PC-3 (cell line): ENCODE data around the gene FOXI1. TPM values are rescaled to one million over a fixed set of nuclear protein-coding genes. Genes with fewer than 3 reads are reported as not detected.

Experiments used
- ATAC-seq: fragments of 200-7000 bp; cut with Tn5 transposase; 2 replicates; pipeline ENCODE4 v1.9.1; 2020; ENCODE audit warnings: mild to moderate bottlenecking, moderate library complexity
- Bru-seq: library from RNA; stranded (reverse); fragments of 400-500 nt; gene quantifications from one replicate; lab custom pipeline; 2021; lab: Mats Ljungman, UMichigan
- BruChase-seq, 2 experiments: library from RNA; stranded (reverse); fragments of 400-500 nt; gene quantifications; one replicate each; lab custom pipeline; 2021; lab: Mats Ljungman, UMichigan
- BruUV-seq: library from RNA; stranded (reverse); fragments of 400-500 nt; replicated peaks from 2 replicates; lab custom pipeline; 2021; lab: Mats Ljungman, UMichigan
- CTCF ChIA-PET: fragments of 300-600 bp; sonication (Branson Sonifier 250); formaldehyde crosslinking; loops from one replicate; lab custom pipeline; 2022; ENCODE audit warnings: antibody characterized with exemption; lab: Charles Lee
- POLR2A ChIA-PET: fragments of 300-600 bp; sonication (Branson Sonifier 250); formaldehyde crosslinking; loops from one replicate; lab custom pipeline; 2022; ENCODE audit warnings: antibody characterized with exemption; ENCODE audit not compliant: unreplicated experiment; lab: Charles Lee
- DNase-seq: peaks from one replicate; pipeline ENCODE4 v3.0.0-alpha.2; 2015
- H2AFZ ChIP-seq: fragments of 300-600 bp; sonication (generic); 2 replicates; pipeline ENCODE4 v1.6.0; 2016; ENCODE audit warnings: antibody characterized with exemption, low read length
- H3F3A ChIP-seq: fragments of 300-600 bp; sonication (generic); one replicate; pipeline ENCODE4 v1.6.0; 2017; ENCODE audit warnings: antibody characterized with exemption, low read length, control low read depth, mild to moderate bottlenecking; ENCODE audit not compliant: unreplicated experiment
- H3K27ac ChIP-seq: fragments of 300-600 bp; sonication (generic); 2 replicates; pipeline ENCODE4 v1.5.1; 2016; ENCODE audit warnings: mild to moderate bottlenecking, low read length
- H3K27me3 ChIP-seq: fragments of 300-600 bp; sonication (generic); 2 replicates; pipeline ENCODE4 v1.6.1; 2016; ENCODE audit warnings: low read length, mixed read lengths
- H3K36me3 ChIP-seq: fragments of 300-600 bp; sonication (generic); 2 replicates; pipeline ENCODE4 v1.6.1; 2016; ENCODE audit warnings: low read depth, mixed run types, low read length, mixed read lengths
- H3K4me1 ChIP-seq: fragments of 300-600 bp; sonication (generic); 2 replicates; pipeline ENCODE4 v1.5.1; 2016; ENCODE audit warnings: low read length; ENCODE audit not compliant: insufficient read depth
- H3K4me2 ChIP-seq: fragments of 300-600 bp; sonication (generic); 2 replicates; pipeline ENCODE4 v1.6.0; 2016; ENCODE audit warnings: low read length
- H3K4me3 ChIP-seq: fragments of 300-600 bp; sonication (generic); 2 replicates; pipeline ENCODE4 v1.5.1; 2016; ENCODE audit warnings: mild to moderate bottlenecking, low read length, mixed read lengths
- H3K79me2 ChIP-seq: fragments of 300-600 bp; sonication (generic); 2 replicates; pipeline ENCODE4 v1.6.1; 2017; ENCODE audit warnings: low read length, mixed read lengths
- H3K9ac ChIP-seq: fragments of 300-600 bp; sonication (generic); 2 replicates; pipeline ENCODE4 v1.6.0; 2016; ENCODE audit warnings: mild to moderate bottlenecking, low read length
- H3K9me2 ChIP-seq: fragments of 300-600 bp; sonication (generic); replicated peaks from 2 replicates; pipeline ENCODE4 v1.6.1; 2016; ENCODE audit warnings: mixed run types, low read length, mixed read lengths
- H3K9me3 ChIP-seq: fragments of 300-600 bp; sonication (generic); 2 replicates; pipeline ENCODE4 v1.6.1; 2016; ENCODE audit warnings: low read length, mixed read lengths
- H4K20me1 ChIP-seq: fragments of 300-600 bp; sonication (generic); 2 replicates; pipeline ENCODE4 v1.6.1; 2016; ENCODE audit warnings: low read length, mixed read lengths
- CTCF ChIP-seq: fragments of 300-600 bp; sonication (generic); conservative IDR thresholded peaks from 2 replicates; pipeline ENCODE4 v1.5.1; 2017; ENCODE audit warnings: antibody characterized with exemption, low read depth, mild to moderate bottlenecking, low read length
- EZH2 ChIP-seq: fragments of 300-600 bp; sonication (generic); IDR thresholded peaks from one replicate; pipeline ENCODE4 v1.6.1; 2017; ENCODE audit warnings: antibody characterized with exemption, mild to moderate bottlenecking, low read length; ENCODE audit not compliant: unreplicated experiment
- EZH2phosphoT487 ChIP-seq: fragments of 300-600 bp; sonication (generic); IDR thresholded peaks from 2 replicates; pipeline ENCODE4 v1.6.1; 2018; ENCODE audit warnings: mild to moderate bottlenecking, antibody characterized with exemption, low read length, borderline replicate concordance
- intact Hi-C: fragments of 100-400 bp; cut with micrococcal nuclease; formaldehyde crosslinking; loops from 2 replicates; pipeline ENCODE4 v1.9.0; 2023
- long read RNA-seq: library from polyadenylated mRNA; unstranded; transcript quantifications from one replicate; pipeline ENCODE4 v2.0.0, GENCODE V29; 2021; ENCODE audit not compliant: unreplicated experiment
- total RNA-seq: library from RNA; depleted of rRNA; stranded (reverse); fragments of >200 nt; gene quantifications from 2 replicates; pipeline ENCODE4 v1.2.3, GENCODE V29; 2014; rRNA removed

Gene FOXI1
- total RNA-seq (not detected in 2 replicates), Bru-seq, nascent RNA (not detected), BruChase-seq, experiment 1, labeled RNA remaining after a 6-hour chase (not detected), BruChase-seq, experiment 2, labeled RNA remaining after a 2-hour chase (not detected)
- long read RNA-seq = 0 reads

DNA sequence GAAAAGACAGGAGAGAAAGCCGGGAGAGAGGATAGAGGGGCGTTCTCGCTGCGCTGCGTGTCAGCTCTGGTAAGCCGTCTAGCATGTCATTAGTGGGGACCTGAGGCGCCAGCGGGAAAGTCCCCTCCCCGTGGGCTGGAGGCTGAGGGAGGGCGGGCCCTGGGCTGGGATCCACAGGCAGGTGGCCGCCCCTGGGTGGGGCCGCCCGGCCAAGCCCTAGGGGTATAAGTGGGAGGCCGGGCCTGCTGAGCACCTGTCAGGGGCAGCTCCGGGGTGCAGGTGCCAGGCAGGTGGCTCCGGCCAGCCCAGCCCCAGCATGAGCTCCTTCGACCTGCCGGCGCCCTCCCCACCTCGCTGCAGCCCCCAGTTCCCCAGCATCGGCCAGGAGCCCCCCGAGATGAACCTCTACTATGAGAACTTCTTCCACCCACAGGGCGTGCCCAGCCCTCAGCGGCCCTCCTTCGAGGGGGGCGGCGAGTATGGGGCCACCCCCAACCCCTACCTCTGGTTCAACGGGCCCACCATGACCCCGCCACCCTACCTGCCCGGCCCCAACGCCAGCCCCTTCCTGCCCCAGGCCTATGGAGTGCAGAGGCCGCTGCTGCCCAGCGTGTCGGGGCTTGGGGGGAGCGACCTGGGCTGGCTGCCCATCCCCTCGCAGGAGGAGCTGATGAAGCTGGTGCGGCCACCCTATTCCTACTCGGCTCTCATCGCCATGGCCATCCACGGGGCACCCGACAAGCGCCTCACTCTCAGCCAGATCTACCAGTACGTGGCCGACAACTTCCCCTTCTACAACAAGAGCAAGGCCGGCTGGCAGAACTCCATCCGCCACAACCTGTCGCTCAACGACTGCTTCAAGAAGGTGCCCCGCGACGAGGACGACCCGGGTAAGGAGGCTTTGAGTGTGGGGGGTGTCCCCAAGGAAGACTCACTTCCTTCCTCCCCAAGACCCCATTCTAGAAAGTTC is at the start of gene FOXI1:
TSS of gene FOXI1 (plus strand) at position 256 of the 970 bp plus-strand sequence. CDS start at position 317, 61 bp downstream.
- Histone ChIP-seq H3K27me3 (no peaks in the 10 kb centered on the region), H3K4me3 (no peak within 1 kb of the TSS), H3K79me2 (no peaks in the 10 kb centered on the region), H3K9me2 (no peaks in the 10 kb centered on the region), H3K9me3 (no peaks in the 10 kb centered on the region), H3K27ac (no peak within 1 kb of the TSS), H3K4me1 (no peaks in the 10 kb centered on the region), H4K20me1 (no peaks in the 10 kb centered on the region), H3K9ac (no peak within 1 kb of the TSS), H3K4me2 (no peak within 1 kb of the TSS), H3K36me3 (no peaks in the 10 kb centered on the region), H3F3A (no peaks in the 10 kb centered on the region), H2AFZ (no peak within 1 kb of the TSS)
- CTCF ChIA-PET = no interaction called here
- BruUV-seq = no TSS peak
- intact Hi-C loops = no loop called here
- DNase-seq (no peak), ATAC-seq (no peak)
- TF ChIP-seq CTCF = no peak
- no peak for TF ChIP-seq EZH2phosphoT487
- no peak for TF ChIP-seq EZH2
- POLR2A ChIA-PET = no interaction called here

GRCh38 chr5:170056561-170057267 is 49.0 kb upstream of the FOXI1 start:
- Histone ChIP-seq H3K79me2 (no peaks in the 10 kb centered on the region), H4K20me1 (no peaks in the 10 kb centered on the region), H3K4me3 (no peak overlapping the region), H3K4me2 (no peak overlapping the region), H3K9me2 (no peaks in the 10 kb centered on the region), H2AFZ (no peak overlapping the region), H3K9ac (no peak overlapping the region), H3K27ac (no peak overlapping the region), H3K27me3 (no peaks in the 10 kb centered on the region), H3K9me3 (no peaks in the 10 kb centered on the region), H3F3A (no peaks in the 10 kb centered on the region), H3K4me1 (no peaks in the 10 kb centered on the region), H3K36me3 (no peaks in the 10 kb centered on the region)
- POLR2A ChIA-PET = no interaction called here
- no peak for TF ChIP-seq EZH2phosphoT487
- no peak for TF ChIP-seq CTCF
- no peak for TF ChIP-seq EZH2
- no TSS peak for BruUV-seq
- CTCF ChIA-PET = no interaction called here
- intact Hi-C loops = no loop called here
- DNase-seq = peak; percentile 8
- no peak for ATAC-seq
